ENCODE data around the gene KCNK13.
"Not testable (repeated sequence)": the region's sequence is repeated elsewhere in the genome, so short reads cannot be mapped to it uniquely, and the experiment has no call there.

Gene KCNK13

GRCh38 chr14:90062127-90062794 is 467 bp downstream of the KCNK13 start:
- DNase-seq, result peak; percentile 30

- no peak for DNase-seq
Observed at GRCh38 chr14:90062822-90063539, 1.2 kb downstream of the KCNK13 start.

DNA sequence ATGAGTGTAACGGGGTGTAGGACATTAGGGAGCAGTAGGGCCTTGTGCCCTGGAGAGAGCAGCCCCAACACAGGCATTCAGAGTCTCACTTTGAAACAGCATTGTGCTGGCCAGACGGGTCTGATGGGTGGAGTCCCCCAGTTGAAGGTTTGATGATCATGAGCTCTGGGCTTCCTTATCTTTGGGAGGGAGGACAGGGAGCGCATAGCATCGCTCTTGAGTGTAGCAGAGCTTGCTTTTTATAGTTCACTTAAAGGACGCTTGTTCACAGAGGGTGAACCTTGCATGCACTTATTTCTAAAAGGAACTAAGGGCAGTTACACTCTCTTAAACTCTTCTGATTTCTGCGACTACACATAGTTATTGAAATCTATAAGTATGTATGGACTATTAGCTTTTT is 10.6 kb downstream of the KCNK13 start:
- DNase-seq, result no peak

DNA sequence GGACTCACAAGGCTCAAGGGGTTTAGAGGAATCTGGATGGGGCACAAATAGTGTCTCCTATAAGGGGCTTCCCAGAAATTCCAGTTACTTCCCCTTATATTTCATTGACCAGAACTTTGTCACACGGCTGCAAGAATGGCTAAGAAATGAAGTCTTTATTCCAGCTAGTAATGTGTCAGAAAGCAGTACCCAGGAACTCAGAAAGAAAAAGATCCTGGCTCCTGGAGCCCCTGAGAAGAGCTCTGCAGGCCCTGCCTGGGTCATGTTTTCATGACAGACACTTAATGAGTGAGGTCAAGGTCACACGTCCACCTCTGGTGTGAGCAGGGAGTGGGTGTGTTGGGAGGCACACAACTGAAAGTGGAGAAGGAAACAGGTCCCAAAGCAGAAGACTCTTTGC is 17.8 kb downstream of the KCNK13 start:
- no peak for DNase-seq

DNA sequence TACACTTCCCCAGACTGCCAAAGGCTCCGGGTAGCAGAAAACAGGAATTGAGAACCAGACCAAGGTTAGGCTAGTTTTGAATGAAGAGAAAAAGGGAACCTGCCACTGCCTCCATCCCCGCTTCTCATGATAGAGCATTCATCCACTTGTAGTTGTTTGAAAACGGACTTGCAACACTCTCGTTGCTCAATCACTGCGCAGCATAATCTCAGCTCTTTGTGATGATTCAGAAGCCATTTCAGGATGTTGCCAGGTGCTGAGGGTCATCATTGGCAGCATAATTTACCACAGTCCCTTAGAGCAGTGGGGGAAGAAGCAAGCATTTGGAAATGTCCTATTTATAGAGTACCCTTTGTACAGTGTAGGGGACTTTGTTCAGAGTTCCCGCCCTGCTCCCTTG is 25.6 kb downstream of the KCNK13 start:
- DNase-seq, result no peak

DNA sequence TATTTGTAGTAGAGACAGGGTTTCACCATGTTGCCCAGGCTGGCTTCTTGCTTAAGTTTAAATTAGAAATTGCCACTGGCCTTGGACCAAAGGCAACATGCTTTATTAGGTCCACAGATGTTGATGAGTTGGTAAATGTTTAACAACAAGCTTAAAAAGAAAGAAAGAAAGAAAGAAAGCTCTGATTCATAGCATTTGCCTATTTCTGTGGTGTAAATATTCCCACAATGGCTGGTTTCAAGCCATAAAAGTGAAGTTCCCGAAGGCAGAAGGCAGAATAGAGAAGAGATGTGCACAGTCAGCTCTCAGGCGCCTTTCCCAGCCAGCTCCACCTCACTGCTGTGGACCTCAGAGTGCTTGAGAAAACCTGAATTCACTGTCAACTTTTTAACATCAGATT is 26.4 kb downstream of the KCNK13 start:
- no peak for DNase-seq

DNA sequence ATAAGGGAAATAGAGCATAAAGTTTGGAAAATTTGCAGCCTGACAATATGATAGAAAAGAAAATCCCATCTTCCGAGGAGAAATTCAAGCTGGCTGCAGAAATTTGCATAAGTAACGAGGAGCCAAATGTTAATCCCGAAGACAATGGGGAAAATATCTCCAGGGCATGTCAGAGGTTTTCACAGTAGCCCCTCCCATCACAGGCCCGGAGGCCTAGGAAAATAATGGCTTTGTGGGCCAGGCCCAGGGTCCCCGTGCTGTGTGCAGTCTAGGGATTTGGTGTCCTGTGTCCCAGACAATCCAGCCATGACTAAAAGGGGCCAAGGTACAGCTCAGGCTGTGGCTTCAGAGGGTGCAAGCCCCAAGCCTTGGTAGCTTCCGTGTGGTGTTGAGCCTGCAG is 27.7 kb downstream of the KCNK13 start:
- not testable (repeated sequence) for DNase-seq

- no peak for DNase-seq
Observed at GRCh38 chr14:90091393-90091792, 29.6 kb downstream of the KCNK13 start.

- DNase-seq, result no peak
Observed at GRCh38 chr14:90093942-90094595, 32.3 kb downstream of the KCNK13 start.

GRCh38 chr14:90095096-90095495 is 33.3 kb downstream of the KCNK13 start:
- no peak for DNase-seq

GRCh38 chr14:90096566-90096965 is 34.8 kb downstream of the KCNK13 start:
- no peak for DNase-seq

DNA sequence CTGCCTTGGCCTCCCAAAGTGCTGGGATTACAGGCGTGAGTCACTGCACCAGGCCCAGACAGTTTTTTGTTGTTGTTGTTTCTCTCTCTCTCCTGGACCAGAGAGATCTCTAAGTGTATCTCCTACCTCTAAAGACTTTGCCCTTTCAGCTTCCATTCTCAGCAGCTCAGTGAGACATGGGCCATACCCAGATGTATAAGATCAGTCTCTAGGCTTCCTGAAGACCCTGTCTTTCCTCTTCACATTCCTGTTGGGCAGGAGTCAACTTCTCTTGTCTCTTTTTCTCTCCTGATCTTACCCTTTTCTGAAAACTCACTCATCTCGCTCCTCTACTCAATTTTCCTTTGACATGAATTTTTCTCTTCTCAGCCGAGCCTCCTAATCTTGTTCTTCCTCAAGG is 42.0 kb downstream of the KCNK13 start:
- no peak for DNase-seq

DNA sequence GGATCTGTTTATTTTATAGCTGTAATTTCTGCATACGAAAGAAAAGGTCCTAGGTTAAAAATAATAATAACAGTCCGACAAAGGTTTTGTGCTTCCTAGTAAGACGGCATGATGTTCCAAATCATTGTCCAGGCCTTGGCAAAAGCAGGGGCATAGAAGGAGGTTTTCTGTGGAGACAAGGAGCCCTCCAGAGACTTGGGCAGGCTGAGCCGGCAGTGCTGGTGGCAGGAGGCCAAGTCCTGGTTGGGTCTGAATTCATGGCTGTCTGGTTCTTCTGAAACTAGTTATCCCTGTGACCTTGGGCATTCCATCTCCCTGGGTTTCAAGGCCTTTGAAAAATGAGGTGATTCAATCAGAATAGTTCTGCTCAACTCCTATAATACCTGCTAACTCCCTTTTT is 44.0 kb downstream of the KCNK13 start:
- no peak for DNase-seq

DNA sequence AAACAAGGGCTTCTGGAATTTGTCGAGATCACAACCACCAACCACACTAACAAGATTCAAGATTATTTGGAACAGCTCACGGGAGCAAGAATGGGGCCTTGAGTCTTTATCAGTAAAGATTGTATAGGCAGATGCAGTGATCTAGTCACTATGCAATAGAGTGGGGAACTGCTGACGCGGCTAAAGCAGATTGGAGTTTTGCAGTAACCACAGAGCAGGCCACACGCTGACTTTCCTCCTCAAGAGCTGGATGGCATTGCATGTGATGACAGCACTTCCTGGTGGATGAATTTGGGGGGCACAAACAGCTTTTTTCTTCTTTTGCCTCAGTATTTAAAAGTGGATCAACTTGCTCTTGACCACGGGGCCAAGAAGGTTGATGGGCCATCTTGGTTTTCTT is 46.0 kb downstream of the KCNK13 start:
- no peak for DNase-seq

DNA sequence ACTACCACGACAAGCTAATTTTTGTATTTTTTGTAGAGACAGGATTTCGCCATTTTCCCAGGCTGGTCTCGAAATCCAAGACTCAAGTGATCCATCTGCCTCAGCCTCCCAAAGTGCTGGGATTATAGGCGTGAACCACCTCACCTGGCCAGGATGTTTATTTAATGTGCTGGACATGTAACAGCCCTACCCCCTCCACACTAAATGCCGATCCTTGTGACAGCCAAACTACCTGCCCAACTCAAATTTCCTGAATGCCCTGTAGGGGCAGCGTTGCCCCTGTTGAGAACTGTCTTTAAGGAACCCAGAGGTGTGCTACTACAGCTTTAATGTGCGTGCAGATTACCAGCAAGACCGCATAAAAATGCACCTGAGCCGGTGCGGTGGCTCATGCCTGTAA is 48.1 kb downstream of the KCNK13 start:
- peak; percentile 4 for DNase-seq

DNA sequence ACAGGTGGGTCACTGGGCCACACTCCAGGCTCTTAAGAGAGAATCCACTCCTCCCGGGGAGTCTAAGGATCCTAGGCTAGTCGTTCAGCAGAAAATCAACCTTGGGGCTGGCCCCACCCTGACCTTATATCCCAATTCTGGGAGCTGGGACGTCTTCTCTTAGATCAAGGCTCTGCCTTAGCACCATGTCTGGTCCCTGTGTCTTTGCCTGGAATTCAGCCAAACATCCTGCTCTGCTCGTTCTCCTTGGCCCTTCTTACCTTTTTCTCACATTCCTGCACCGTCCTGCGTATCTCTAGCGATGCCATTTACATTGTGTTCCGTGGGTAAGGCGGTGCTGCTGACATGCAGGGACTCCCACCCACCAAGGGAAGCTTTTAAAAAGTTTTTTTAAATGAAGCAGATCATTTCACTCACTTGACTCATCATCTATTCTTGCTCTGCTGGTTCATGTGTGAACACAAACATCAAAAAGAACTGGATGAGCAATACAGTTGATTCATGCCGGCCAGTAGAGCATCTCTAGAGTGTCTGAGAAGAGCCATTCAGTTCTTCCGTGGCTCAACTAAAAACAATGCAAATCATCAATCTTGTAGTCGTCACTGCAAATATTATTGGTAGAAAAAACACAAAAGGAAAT is 50.2 kb downstream of the KCNK13 start:
- no peak for DNase-seq

- DNase-seq, result no peak
Observed at GRCh38 chr14:90114554-90114953, 52.8 kb downstream of the KCNK13 start.

- no peak for DNase-seq
Observed at GRCh38 chr14:90115780-90116179, 54.0 kb downstream of the KCNK13 start.

DNA sequence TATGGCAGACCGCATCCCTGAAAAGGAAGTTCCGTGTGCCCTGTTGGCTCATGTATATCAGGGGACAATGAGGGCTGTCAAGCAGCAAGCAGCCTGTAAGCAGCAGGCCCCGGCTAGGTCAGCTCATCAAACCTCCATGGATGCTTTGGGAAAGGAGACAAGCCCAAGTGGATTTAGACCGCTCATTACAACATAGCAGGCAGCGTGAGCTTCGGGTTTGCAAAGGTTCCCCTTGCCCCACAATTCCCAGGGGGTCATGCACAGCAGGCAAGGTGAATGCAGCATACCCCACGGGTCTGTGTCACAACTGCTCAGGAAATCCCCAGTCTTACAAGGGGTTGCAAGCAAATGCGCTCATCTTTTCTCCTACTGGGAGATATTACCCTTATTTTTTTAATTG is 54.6 kb downstream of the KCNK13 start:
- no peak for DNase-seq

DNA sequence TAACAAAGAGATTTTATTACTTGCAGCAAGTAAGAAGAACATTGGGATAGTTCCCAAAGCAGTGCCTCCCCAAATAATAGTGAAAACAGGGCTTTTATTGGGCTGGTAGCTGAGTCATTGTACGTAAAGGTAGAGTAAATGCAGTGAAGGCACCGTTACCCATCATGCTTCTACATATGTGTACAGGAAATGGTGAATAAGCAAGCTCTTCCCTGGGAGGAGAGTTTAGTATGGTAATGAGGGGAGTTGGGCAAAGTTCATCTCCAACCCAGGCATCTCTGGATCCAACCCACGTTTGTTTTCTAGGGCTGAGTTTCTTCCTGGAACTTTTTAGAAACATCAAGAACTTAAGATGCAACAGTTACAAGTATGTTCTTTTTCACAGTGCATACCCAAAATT is 56.2 kb downstream of the KCNK13 start:
- no peak for DNase-seq

- no peak for DNase-seq
Observed at GRCh38 chr14:90126260-90126659, 64.5 kb downstream of the KCNK13 start.

DNA sequence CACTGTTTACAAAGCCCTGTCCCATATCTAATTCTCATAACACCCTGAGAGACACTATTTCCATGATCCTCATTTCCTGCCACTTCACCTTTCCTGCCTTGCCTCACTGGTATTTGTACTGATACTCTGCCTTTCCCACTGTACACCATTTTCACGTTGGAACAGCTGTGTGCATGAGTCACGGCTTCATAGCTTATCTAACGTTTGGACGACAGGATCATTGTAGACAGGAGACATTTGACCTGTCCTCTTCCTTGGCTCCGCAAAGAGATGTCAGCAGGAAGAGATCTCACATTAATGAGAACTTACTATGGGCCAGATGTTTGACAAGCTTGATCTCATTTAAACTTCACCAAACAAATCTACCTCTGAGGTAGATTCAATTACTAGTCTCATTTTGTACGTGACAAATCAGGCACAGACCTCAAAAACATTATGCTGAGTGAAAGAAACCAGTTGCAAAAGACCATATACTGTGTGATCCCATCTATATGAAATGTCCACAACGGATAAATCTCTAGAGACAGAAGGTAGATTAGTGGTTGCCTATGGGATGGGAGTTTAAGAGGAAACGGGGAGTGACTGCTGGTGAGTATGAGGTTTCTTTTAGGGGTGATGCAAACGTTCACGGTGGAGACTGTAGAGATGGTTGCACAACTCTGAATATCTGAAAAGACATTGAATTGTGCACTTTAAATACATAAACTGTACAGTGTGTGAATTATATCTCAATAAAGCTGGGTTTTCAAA is 71.2 kb downstream of the KCNK13 start:
- no peak for DNase-seq

GRCh38 chr14:90136904-90137303 is 75.1 kb downstream of the KCNK13 start:
- DNase-seq, result no peak

All from stimulated activated CD4-positive, alpha-beta T cell treated with anti-CD3 and anti-CD28 coated beads, Interleukin-15, amount 100 ng/mL, for 24 hours (primary cell).